ENCODE data around the gene UBTD1.

DNA sequence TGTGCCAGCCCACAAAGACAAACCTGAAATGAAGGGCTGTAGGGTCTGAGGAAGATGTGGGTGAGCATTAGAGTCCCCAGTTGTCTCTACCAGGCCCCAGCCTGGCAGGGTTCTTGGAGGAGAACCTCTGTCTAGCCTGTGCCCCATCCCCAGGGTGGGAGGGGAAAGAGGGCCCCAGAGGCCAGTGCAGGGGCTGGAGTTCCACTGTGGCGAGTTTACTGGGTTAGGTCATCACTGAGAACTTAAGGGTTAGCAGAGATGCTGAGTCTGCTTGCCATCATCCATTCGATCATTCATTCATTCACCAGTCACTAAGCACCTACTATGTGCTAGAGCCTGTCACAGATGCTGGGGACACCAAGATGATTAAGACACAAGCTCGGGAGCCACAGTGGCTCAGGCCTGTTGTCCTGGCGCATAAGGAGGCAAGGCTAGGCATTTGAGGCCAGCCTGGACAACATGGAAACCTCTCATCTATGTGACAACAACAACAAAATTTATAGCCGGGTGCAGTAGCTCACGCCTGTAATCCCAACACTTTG, 76.5 kb downstream of the UBTD1 start:
- TF ChIP-seq GATA1 (IDR thresholded peaks at IDR 0.05; ENCODE audit: low read depth, low read length): no peak
- no peak for TF ChIP-seq POLR2A (IDR thresholded peaks at IDR 0.05; ENCODE audit: low read length)

Data from erythroblast (primary cell).